IMR-90 (cell line): Measurements from ENCODE around the gene DRAP1. TPM values are rescaled to one million over a fixed set of nuclear protein-coding genes. Genes with fewer than 3 reads are reported as not detected.

Experiments
- ATAC-seq: fragments of 200-7000 bp; cut with Tn5 transposase; 2 replicates; pipeline ENCODE4 v1.9.1; 2020; ENCODE audit warnings: low read depth, mild to moderate bottlenecking, moderate library complexity
- BruUV-seq: library from RNA; stranded (reverse); fragments of 400-500 nt; replicated peaks from 2 replicates; lab custom pipeline; 2021; lab: Mats Ljungman, UMichigan
- CTCF ChIA-PET: fragments of 300-600 bp; formaldehyde crosslinking; extraction: SDS; loops from one replicate; lab custom pipeline; 2021; ENCODE audit warnings: antibody characterized with exemption; lab: Yijun Ruan, JAX
- POLR2A ChIA-PET: fragments of 300-600 bp; sonication (Branson Sonifier 250); formaldehyde crosslinking; loops from one replicate; lab custom pipeline; 2022; ENCODE audit warnings: antibody characterized with exemption; ENCODE audit not compliant: unreplicated experiment; lab: Charles Lee
- DNase-seq: peaks from one replicate; pipeline ENCODE4 v3.0.0; 2013
- H2AFZ ChIP-seq: replicated peaks from 2 replicates; pipeline ENCODE3; 2013; ENCODE audit warnings: low read length, mild to moderate bottlenecking; ENCODE audit not compliant: poor library complexity
- H2AK5ac ChIP-seq: 2 replicates; pipeline ENCODE4 v1.6.1; 2013; ENCODE audit warnings: low read depth, low read length, inconsistent platforms
- H2AK9ac ChIP-seq: replicated peaks from 2 replicates; pipeline ENCODE3; 2013; ENCODE audit warnings: mild to moderate bottlenecking, low read depth, low read length, moderate library complexity; ENCODE audit not compliant: poor library complexity
- H2BK120ac ChIP-seq: 2 replicates; pipeline ENCODE4 v1.6.1; 2013; ENCODE audit warnings: low read depth, low read length, inconsistent platforms
- H2BK15ac ChIP-seq: 3 replicates; pipeline ENCODE4 v1.6.1; 2013; ENCODE audit warnings: low read depth, low read length, inconsistent platforms
- H2BK20ac ChIP-seq: 2 replicates; pipeline ENCODE4 v1.6.1; 2013; ENCODE audit warnings: low read depth, mild to moderate bottlenecking, inconsistent platforms, low read length, moderate library complexity
- H2BK5ac ChIP-seq: 2 replicates; pipeline ENCODE4 v1.6.1; 2013; ENCODE audit warnings: mild to moderate bottlenecking, low read depth, low read length, inconsistent platforms; ENCODE audit not compliant: poor library complexity, severe bottlenecking
- H3K14ac ChIP-seq: replicated peaks from 2 replicates; pipeline ENCODE4 v1.6.1; 2013; ENCODE audit warnings: low read depth, low read length, inconsistent platforms
- H3K18ac ChIP-seq: 2 replicates; pipeline ENCODE4 v1.6.1; 2013; ENCODE audit warnings: low read depth, low read length, control low read depth
- H3K23ac ChIP-seq: 2 replicates; pipeline ENCODE4 v1.6.1; 2013; ENCODE audit warnings: low read depth, low read length, inconsistent platforms
- H3K27ac ChIP-seq: 2 replicates; pipeline ENCODE4 v1.5.1; 2013; ENCODE audit warnings: mild to moderate bottlenecking, control low read depth, low read length; ENCODE audit not compliant: insufficient read depth
- H3K27me3 ChIP-seq: 2 replicates; pipeline ENCODE4 v1.6.1; 2013; ENCODE audit warnings: low read length; ENCODE audit not compliant: control insufficient read depth, insufficient read depth
- H3K36me3 ChIP-seq: 2 replicates; pipeline ENCODE4 v1.6.1; 2013; ENCODE audit warnings: low read length, mixed read lengths; ENCODE audit not compliant: control insufficient read depth, insufficient read depth
- H3K4ac ChIP-seq: 2 replicates; pipeline ENCODE4 v1.6.1; 2013; ENCODE audit warnings: low read depth, low read length, inconsistent platforms
- H3K4me1 ChIP-seq: 2 replicates; pipeline ENCODE4 v1.6.1; 2013; ENCODE audit warnings: low read length, mixed read lengths; ENCODE audit not compliant: control insufficient read depth, insufficient read depth
- H3K4me2 ChIP-seq: 2 replicates; pipeline ENCODE4 v1.6.1; 2013; ENCODE audit warnings: low read depth, mild to moderate bottlenecking, control low read depth, low read length, moderate library complexity
- H3K4me3 ChIP-seq: 2 replicates; pipeline ENCODE4 v1.5.1; 2013; ENCODE audit warnings: low read depth, mild to moderate bottlenecking, control low read depth, low read length, moderate library complexity; ENCODE audit not compliant: insufficient read depth
- H3K56ac ChIP-seq: 2 replicates; pipeline ENCODE4 v1.6.1; 2013; ENCODE audit warnings: low read length, inconsistent platforms; ENCODE audit not compliant: insufficient read depth; ENCODE audit errors: extremely low read depth
- H3K79me1 ChIP-seq, 2 experiments: 2 replicates each; pipeline ENCODE4 v1.6.1; 2013; ENCODE audit warnings: low read length in 2 of 2, inconsistent platforms in 1 of 2, low read depth in 1 of 2
- H3K9ac ChIP-seq: 2 replicates; pipeline ENCODE4 v1.6.1; 2013; ENCODE audit warnings: low read depth, low read length, control low read depth
- H3K9me1 ChIP-seq: 2 replicates; pipeline ENCODE4 v1.6.1; 2013; ENCODE audit warnings: low read length, inconsistent platforms; ENCODE audit not compliant: insufficient read depth
- H3K9me3 ChIP-seq: 2 replicates; pipeline ENCODE4 v1.6.1; 2013; ENCODE audit warnings: low read length; ENCODE audit not compliant: control insufficient read depth, insufficient read depth
- H4K20me1 ChIP-seq: 2 replicates; pipeline ENCODE4 v1.6.1; 2013; ENCODE audit warnings: low read length, inconsistent platforms; ENCODE audit not compliant: insufficient read depth
- H4K5ac ChIP-seq: 2 replicates; pipeline ENCODE4 v1.6.1; 2013; ENCODE audit warnings: mild to moderate bottlenecking, low read depth, low read length, control low read depth
- H4K8ac ChIP-seq, 2 experiments: 2 replicates each; pipeline ENCODE4 v1.6.1; 2013; ENCODE audit warnings: low read depth in 2 of 2, low read length in 2 of 2, control low read depth in 1 of 2, inconsistent platforms in 1 of 2
- H4K91ac ChIP-seq: 2 replicates; pipeline ENCODE4 v1.6.1; 2013; ENCODE audit warnings: low read depth, low read length, inconsistent platforms; ENCODE audit not compliant: insufficient read depth
- CEBPB ChIP-seq: IDR thresholded peaks from 2 replicates; pipeline ENCODE4 v1.6.1; 2012; ENCODE audit warnings: low read depth, low read length, improper control_type of control experiment
- FOS ChIP-seq: fragments of 150-350 bp; IDR thresholded peaks from 2 replicates; pipeline ENCODE4 v1.6.1; 2016; ENCODE audit warnings: low read depth, low read length
- MAZ ChIP-seq: IDR thresholded peaks from 2 replicates; pipeline ENCODE4 v1.6.1; 2012; ENCODE audit warnings: low read depth, mild to moderate bottlenecking, low read length, improper control_type of control experiment, moderate library complexity, borderline replicate concordance
- POLR2A ChIP-seq: IDR thresholded peaks from 2 replicates; pipeline ENCODE4 v1.6.1; 2012; ENCODE audit warnings: mild to moderate bottlenecking, low read depth, low read length
- RAD21 ChIP-seq: IDR thresholded peaks from 2 replicates; pipeline ENCODE4 v1.6.1; 2012; ENCODE audit warnings: low read length, improper control_type of control experiment
- RFX5 ChIP-seq: IDR thresholded peaks from 2 replicates; pipeline ENCODE4 v1.8.0; 2012; ENCODE audit warnings: low read depth, mild to moderate bottlenecking, low read length, moderate library complexity
- WGBS, 2 experiments: methylation state at CpG; one replicate each; pipeline versions ENCODE4 v1.1.5 to v1.1.7; 2013; ENCODE audit warnings: missing lambda C conversion rate in 2 of 2; ENCODE audit not compliant: insufficient read length in 1 of 2; ENCODE audit errors: extremely low coverage in 2 of 2; 5-methylcytosine and 5-hydroxymethylcytosine counted together
- dilution Hi-C: fragments of 300-500 bp; cut with HindIII; formaldehyde crosslinking; loops from one replicate; pipeline ENCODE4 v1.14.3; 2018; ENCODE audit warnings: low sequenced_read_pairs; ENCODE audit not compliant: unreplicated experiment
- in situ Hi-C: fragments of 300-500 bp; cut with MboI; formaldehyde crosslinking; loops from 3 replicates; pipeline ENCODE4 v1.14.3; 2019; ENCODE audit warnings: low sequenced_read_pairs, inconsistent platforms, mixed read lengths
- intact Hi-C: fragments of 100-400 bp; cut with micrococcal nuclease; formaldehyde crosslinking; loops from 2 replicates; pipeline ENCODE4 v1.10.0; 2022
- polyA plus RNA-seq, 3 experiments: library from polyadenylated mRNA; depleted of rRNA; stranded (reverse); fragments of >200 nt; gene quantifications; 2 replicates each; pipeline ENCODE4 v1.2.3, GENCODE V29; 2012; ENCODE audit warnings: low replicate concordance in 1 of 3
- total RNA-seq: library from RNA; depleted of rRNA; stranded (reverse); fragments of >200 nt; gene quantifications from 2 replicates; pipeline ENCODE4 v1.2.3, GENCODE V29; 2012
- TF ChIP-seq, protein P1 (sequence below): fragments of 150-350 bp; IDR thresholded peaks from 2 replicates; pipeline ENCODE4 v1.6.1; 2017; ENCODE audit warnings: mild to moderate bottlenecking, antibody characterized with exemption, low read length, low read depth

Gene DRAP1
- total and polyA plus RNA-seq, 2 of the 4 experiments (the other 2 are of a cell fraction): 237 to 344 TPM

DNA sequence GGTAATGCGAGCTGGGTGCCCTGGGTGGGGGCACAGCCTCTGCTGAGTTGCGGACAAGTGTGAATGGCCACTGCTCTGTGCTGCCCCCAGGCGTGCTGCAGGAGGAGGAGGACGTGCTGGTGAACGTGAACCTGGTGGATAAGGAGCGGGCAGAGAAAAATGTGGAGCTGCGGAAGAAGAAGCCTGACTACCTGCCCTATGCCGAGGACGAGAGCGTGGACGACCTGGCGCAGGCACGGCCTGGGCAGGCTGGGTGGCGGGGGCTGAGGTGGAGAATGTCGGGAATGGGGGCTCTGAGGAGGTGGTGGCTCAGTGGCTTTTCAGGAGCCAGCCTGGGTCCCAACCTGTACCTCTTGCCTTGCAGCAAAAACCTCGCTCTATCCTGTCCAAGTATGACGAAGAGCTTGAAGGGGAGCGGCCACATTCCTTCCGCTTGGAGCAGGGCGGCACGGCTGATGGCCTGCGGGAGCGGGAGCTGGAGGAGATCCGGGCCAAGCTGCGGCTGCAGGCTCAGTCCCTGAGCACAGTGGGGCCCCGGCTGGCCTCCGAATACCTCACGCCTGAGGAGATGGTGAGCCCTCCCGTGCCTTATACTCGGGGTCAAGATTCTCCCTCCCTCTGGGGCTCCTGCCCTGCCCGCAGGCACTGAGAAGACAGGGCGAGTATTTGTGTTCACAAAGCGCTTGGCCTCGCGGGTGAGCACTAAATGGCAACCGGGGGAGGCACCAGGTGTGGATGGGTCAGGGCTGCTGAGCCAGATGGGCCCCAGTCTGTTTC is 46.9 kb downstream of the DRAP1 start:
- H3K27ac ChIP-seq: no peak overlapping the region
- in situ Hi-C loops: no loop called here
- peaks cover 58% of the 10 kb centered on the region for H3K36me3 ChIP-seq

More for the DNA sequence above, 46.9 kb downstream of the DRAP1 start:
- Histone ChIP-seq H2BK120ac (no peak overlapping the region), H3K4me2 (no peak overlapping the region), H3K9ac (no peak overlapping the region), H4K91ac (no peak overlapping the region), H2BK20ac (no peak overlapping the region), H2AK5ac (no peak overlapping the region), H3K14ac (no peak overlapping the region), H3K9me3 (no peaks in the 10 kb centered on the region), H3K4ac (no peak overlapping the region), H2BK15ac (no peak overlapping the region), H3K56ac (no peak overlapping the region), H4K8ac (no peak overlapping the region), H3K27me3 (no peaks in the 10 kb centered on the region), H2AK9ac (peak overlapping the region; percentile 23), H3K9me1 (peaks cover 5% of the 10 kb centered on the region; the same call in 1 of the 2 replicates), H3K79me1 (peaks cover 18 to 60% of the 10 kb centered on the region in 2 experiments), H3K4me1 (peaks cover 8% of the 10 kb centered on the region), H3K4me3 (no peak overlapping the region), H4K20me1 (peaks cover 7% of the 10 kb centered on the region), H4K5ac (no peak overlapping the region), H3K18ac (no peak overlapping the region), H2BK5ac (no peak overlapping the region), H2AFZ (no peak overlapping the region), H3K23ac (no peak overlapping the region)
- DNase-seq (no peak), ATAC-seq (no peak)
- CTCF ChIA-PET: no interaction called here
- BruUV-seq: no TSS peak
- 94% methylated on average over 30 of the region's 36 CpGs; no CpG with 5 or more reads in 1 of the 2 experiments for WGBS, 2 experiments
- dilution Hi-C loops: no loop called here
- intact Hi-C loops: no loop called here
- POLR2A ChIA-PET: no interaction called here
- TF ChIP-seq, protein P1, sequence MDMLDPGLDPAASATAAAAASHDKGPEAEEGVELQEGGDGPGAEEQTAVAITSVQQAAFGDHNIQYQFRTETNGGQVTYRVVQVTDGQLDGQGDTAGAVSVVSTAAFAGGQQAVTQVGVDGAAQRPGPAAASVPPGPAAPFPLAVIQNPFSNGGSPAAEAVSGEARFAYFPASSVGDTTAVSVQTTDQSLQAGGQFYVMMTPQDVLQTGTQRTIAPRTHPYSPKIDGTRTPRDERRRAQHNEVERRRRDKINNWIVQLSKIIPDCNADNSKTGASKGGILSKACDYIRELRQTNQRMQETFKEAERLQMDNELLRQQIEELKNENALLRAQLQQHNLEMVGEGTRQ: no peak
- TF ChIP-seq RAD21 (no peak), FOS (no peak), RFX5 (no peak), MAZ (no peak), CEBPB (no peak), POLR2A (no peak)
